Measurements from ENCODE around the gene CCDC146. TPM values are rescaled to one million over a fixed set of nuclear protein-coding genes. Genes with fewer than 3 reads are reported as not detected.
A peak's percentile ranks its signal among the peaks of the same experiment; 100 is the strongest.
"Not testable (repeated sequence)": the region's sequence is repeated elsewhere in the genome, so short reads cannot be mapped to it uniquely, and the experiment has no call there.

Gene CCDC146, protein sequence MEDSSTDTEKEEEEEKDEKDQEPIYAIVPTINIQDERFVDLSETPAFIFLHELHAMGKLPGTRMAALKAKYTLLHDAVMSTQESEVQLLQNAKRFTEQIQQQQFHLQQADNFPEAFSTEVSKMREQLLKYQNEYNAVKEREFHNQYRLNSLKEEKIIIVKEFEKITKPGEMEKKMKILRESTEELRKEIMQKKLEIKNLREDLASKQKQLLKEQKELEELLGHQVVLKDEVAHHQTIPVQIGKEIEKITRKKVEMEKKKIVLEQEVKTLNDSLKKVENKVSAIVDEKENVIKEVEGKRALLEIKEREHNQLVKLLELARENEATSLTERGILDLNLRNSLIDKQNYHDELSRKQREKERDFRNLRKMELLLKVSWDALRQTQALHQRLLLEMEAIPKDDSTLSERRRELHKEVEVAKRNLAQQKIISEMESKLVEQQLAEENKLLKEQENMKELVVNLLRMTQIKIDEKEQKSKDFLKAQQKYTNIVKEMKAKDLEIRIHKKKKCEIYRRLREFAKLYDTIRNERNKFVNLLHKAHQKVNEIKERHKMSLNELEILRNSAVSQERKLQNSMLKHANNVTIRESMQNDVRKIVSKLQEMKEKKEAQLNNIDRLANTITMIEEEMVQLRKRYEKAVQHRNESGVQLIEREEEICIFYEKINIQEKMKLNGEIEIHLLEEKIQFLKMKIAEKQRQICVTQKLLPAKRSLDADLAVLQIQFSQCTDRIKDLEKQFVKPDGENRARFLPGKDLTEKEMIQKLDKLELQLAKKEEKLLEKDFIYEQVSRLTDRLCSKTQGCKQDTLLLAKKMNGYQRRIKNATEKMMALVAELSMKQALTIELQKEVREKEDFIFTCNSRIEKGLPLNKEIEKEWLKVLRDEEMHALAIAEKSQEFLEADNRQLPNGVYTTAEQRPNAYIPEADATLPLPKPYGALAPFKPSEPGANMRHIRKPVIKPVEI
- total RNA-seq (2014; rRNA removed) = 4.7 TPM in 1 of 2 replicates, not detected in the other
- Bru-seq, nascent RNA = percentile 48 among the genes with signal in this experiment
- percentile 54 among the genes with signal in this experiment for BruChase-seq, experiment 1, labeled RNA remaining after a 6-hour chase
- percentile 75 among the genes with signal in this experiment for BruChase-seq, experiment 2, labeled RNA remaining after a 2-hour chase
- long read RNA-seq, partial matches to known transcripts = 0 of 3 reads
- long read RNA-seq, other reads (novel, unspliced or antisense) = 3 of 3 reads

- TSS peak; percentile 45 for BruUV-seq (replicated peaks)
- H3K9me3 ChIP-seq (ENCODE audit: low read length); H3F3A ChIP-seq (ENCODE audit: low read length, unreplicated experiment); H3K9me2 ChIP-seq (replicated peaks; ENCODE audit: low read length); H3K27me3 ChIP-seq (ENCODE audit: low read length); H3K4me1 ChIP-seq (ENCODE audit: insufficient read depth, low read length); H3K36me3 ChIP-seq (ENCODE audit: low read depth, low read length); H3K79me2 ChIP-seq (ENCODE audit: low read length); H4K20me1 ChIP-seq (ENCODE audit: low read length); H3K27ac ChIP-seq (ENCODE audit: low read length): not testable (repeated sequence)
- DNase-seq (peak; percentile 97), ATAC-seq (peak; percentile 98)
- H3K4me2 ChIP-seq (ENCODE audit: low read length) = peak within 1 kb of the TSS; percentile 83
- ChIA-PET CTCF (interaction anchor here (0.8 to 1.5 kb wide), 3 partner anchors 10 to 210 kb away, joined by 5 to 21 read pairs (median 11); no protein-coding TSS in a partner anchor), POLR2A (ENCODE audit: unreplicated experiment) (interaction anchor here (0.6 to 0.8 kb wide), 3 partner anchors 78 to 205 kb away, joined by 3 to 15 read pairs (median 3); partner anchors contain the start of gene FGL2)
- H2AFZ ChIP-seq (ENCODE audit: low read length) = peak within 1 kb of the TSS; percentile 94
- H3K9ac ChIP-seq (ENCODE audit: low read length) = peak within 1 kb of the TSS; percentile 70
- intact Hi-C loops (cut with micrococcal nuclease) = loop anchor here (2.0 kb wide), 2 partner anchors 125 to 211 kb away; no protein-coding TSS in a partner anchor
- peak within 1 kb of the TSS; percentile 90 for H3K4me3 ChIP-seq (ENCODE audit: low read length)
Observed at GRCh38 chr7:77121860-77122681, at the start of gene CCDC146. Gene CCDC146, plus strand, starts transcription at chr7:77122615. Its CDS starts 45,054 bp downstream, at chr7:77167669.

GRCh38 chr7:77074786-77075396 lies 47.5 kb upstream of the CCDC146 start:
- H3K9ac ChIP-seq (ENCODE audit: low read length); BruUV-seq (replicated peaks); H3K4me1 ChIP-seq (ENCODE audit: insufficient read depth, low read length); H3K27ac ChIP-seq (ENCODE audit: low read length); DNase-seq; ATAC-seq; H3K27me3 ChIP-seq (ENCODE audit: low read length); H3F3A ChIP-seq (ENCODE audit: low read length, unreplicated experiment); H3K9me3 ChIP-seq (ENCODE audit: low read length); H2AFZ ChIP-seq (ENCODE audit: low read length); H3K79me2 ChIP-seq (ENCODE audit: low read length); H3K36me3 ChIP-seq (ENCODE audit: low read depth, low read length); POLR2A ChIA-PET (ENCODE audit: unreplicated experiment); H3K4me2 ChIP-seq (ENCODE audit: low read length); H3K4me3 ChIP-seq (ENCODE audit: low read length); CTCF ChIA-PET; H3K9me2 ChIP-seq (replicated peaks; ENCODE audit: low read length); intact Hi-C loops (cut with micrococcal nuclease); H4K20me1 ChIP-seq (ENCODE audit: low read length): not testable (repeated sequence)

GRCh38 chr7:77077060-77077459 lies 45.4 kb upstream of the CCDC146 start:
- BruUV-seq (replicated peaks); H2AFZ ChIP-seq (ENCODE audit: low read length); CTCF ChIA-PET; H3K79me2 ChIP-seq (ENCODE audit: low read length); H3K27me3 ChIP-seq (ENCODE audit: low read length); H4K20me1 ChIP-seq (ENCODE audit: low read length); H3K27ac ChIP-seq (ENCODE audit: low read length); ATAC-seq; H3K4me3 ChIP-seq (ENCODE audit: low read length); H3K9me2 ChIP-seq (replicated peaks; ENCODE audit: low read length); POLR2A ChIA-PET (ENCODE audit: unreplicated experiment); H3K9ac ChIP-seq (ENCODE audit: low read length); H3K9me3 ChIP-seq (ENCODE audit: low read length); DNase-seq; H3F3A ChIP-seq (ENCODE audit: low read length, unreplicated experiment); H3K36me3 ChIP-seq (ENCODE audit: low read depth, low read length); intact Hi-C loops (cut with micrococcal nuclease); H3K4me2 ChIP-seq (ENCODE audit: low read length): not testable (repeated sequence)
- H3K4me1 ChIP-seq (ENCODE audit: insufficient read depth, low read length) = peaks cover 11% of the 10 kb centered on the region; the same call in 1 of the 2 replicates

DNA sequence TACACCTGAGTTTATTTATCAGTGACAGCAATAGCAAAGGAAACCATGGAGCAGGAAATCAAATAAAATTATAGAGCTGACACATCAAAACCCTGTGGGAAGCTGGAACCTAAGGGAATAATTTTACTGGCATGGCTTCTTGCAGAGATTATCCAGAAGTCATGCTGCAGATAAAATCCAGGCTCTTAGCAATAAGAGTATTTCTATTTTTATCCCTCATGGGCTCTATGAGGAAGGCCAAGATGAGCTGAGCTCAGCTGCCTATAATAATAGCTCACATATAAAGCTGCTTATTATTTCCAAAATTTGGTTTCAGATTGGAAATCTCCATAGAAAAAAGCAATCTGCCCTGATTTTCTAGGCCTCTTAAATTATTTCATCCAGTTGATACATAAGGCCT lies 43.3 kb upstream of the CCDC146 start:
- H3K9ac ChIP-seq (ENCODE audit: low read length); H3K27me3 ChIP-seq (ENCODE audit: low read length); H4K20me1 ChIP-seq (ENCODE audit: low read length); H3K36me3 ChIP-seq (ENCODE audit: low read depth, low read length); POLR2A ChIA-PET (ENCODE audit: unreplicated experiment); BruUV-seq (replicated peaks); H3K4me3 ChIP-seq (ENCODE audit: low read length); H2AFZ ChIP-seq (ENCODE audit: low read length); H3F3A ChIP-seq (ENCODE audit: low read length, unreplicated experiment); H3K79me2 ChIP-seq (ENCODE audit: low read length); H3K9me2 ChIP-seq (replicated peaks; ENCODE audit: low read length); intact Hi-C loops (cut with micrococcal nuclease); CTCF ChIA-PET; H3K9me3 ChIP-seq (ENCODE audit: low read length); H3K4me2 ChIP-seq (ENCODE audit: low read length): not testable (repeated sequence)
- peak; percentile 1 for DNase-seq
- H3K27ac ChIP-seq (ENCODE audit: low read length) = peak overlapping the region; percentile 71
- ATAC-seq = peak; percentile 48
- peaks cover 11% of the 10 kb centered on the region; the same call in 1 of the 2 replicates for H3K4me1 ChIP-seq (ENCODE audit: insufficient read depth, low read length)

DNA sequence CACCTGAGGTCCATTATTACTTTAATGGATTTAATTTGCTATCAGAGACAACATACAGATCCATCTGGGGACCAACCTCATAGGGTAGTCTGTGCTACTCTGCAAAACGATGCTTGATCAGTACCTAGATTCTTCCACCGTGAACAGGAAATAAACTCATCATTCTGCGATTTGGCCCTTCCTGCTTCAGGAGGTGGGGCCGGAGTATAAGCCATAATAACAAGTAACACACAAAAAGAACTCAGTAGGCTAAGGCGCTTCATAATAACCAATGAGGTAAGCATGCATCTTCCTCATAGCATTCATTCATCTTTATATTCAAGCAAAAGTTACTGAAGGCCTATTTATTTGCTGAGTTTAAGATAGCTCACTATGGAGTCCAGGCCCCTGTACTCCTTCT lies 42.8 kb upstream of the CCDC146 start:
- H3K9ac ChIP-seq (ENCODE audit: low read length); H3K36me3 ChIP-seq (ENCODE audit: low read depth, low read length); intact Hi-C loops (cut with micrococcal nuclease); H3K79me2 ChIP-seq (ENCODE audit: low read length); BruUV-seq (replicated peaks); POLR2A ChIA-PET (ENCODE audit: unreplicated experiment); H3K4me2 ChIP-seq (ENCODE audit: low read length); H2AFZ ChIP-seq (ENCODE audit: low read length); H3F3A ChIP-seq (ENCODE audit: low read length, unreplicated experiment); H3K4me3 ChIP-seq (ENCODE audit: low read length); H3K9me3 ChIP-seq (ENCODE audit: low read length); H3K27me3 ChIP-seq (ENCODE audit: low read length); H3K9me2 ChIP-seq (replicated peaks; ENCODE audit: low read length); H4K20me1 ChIP-seq (ENCODE audit: low read length); CTCF ChIA-PET: not testable (repeated sequence)
- peak; percentile 7 for DNase-seq
- Histone ChIP-seq H3K4me1 (ENCODE audit: insufficient read depth, low read length) (peaks cover 11% of the 10 kb centered on the region; the same call in 1 of the 2 replicates), H3K27ac (ENCODE audit: low read length) (peak overlapping the region; percentile 71)
- ATAC-seq = peak; percentile 32; the same call in 1 of the 2 replicates
